Dermis microvascular lymphatic vessel endothelial cell (primary cell): ENCODE measurements around the gene ARHGAP5. TPM values are rescaled to one million over a fixed set of nuclear protein-coding genes. Genes with fewer than 3 reads are reported as not detected.

Experiments
- total RNA-seq: library from RNA; depleted of rRNA; stranded (reverse); fragments of >200 nt; gene quantifications from 2 replicates; pipeline ENCODE4 v1.2.1, GENCODE V29; 2014

ARHGAP5 gene
- total RNA-seq, 1 donor from 2014 or later: 24.5 TPM

Other genes starting within 250 kb of the ARHGAP5 start
- not detected in 2 replicates for gene RNU6-7, start 124.7 kb downstream of the ARHGAP5 start, total RNA-seq
- not detected in 2 replicates for gene RNU6-8, start 126.0 kb downstream of the ARHGAP5 start, total RNA-seq